ENCODE measurements around the gene EEF1A2. TPM values are rescaled to one million over a fixed set of nuclear protein-coding genes. Genes with fewer than 3 reads are reported as not detected.
A peak's percentile ranks its signal among the peaks of the same experiment; 100 is the strongest.

The EEF1A2 gene
- total RNA-seq, 1 donor from 2014 or later = 0.54 TPM

- no peaks in the 10 kb centered on the region for H3K4me1 ChIP-seq
- no peaks in the 10 kb centered on the region for H3F3A ChIP-seq (ENCODE audit: low read depth)
- no peaks in the 10 kb centered on the region for H3K36me3 ChIP-seq
- no peak overlapping the region for H3K4me3 ChIP-seq
- Mint-ChIP-seq H3K4me1 (peaks cover 5% of the 10 kb centered on the region), H3K27ac (peak overlapping the region; percentile 65), H3K4me3 (no peak overlapping the region), H3K36me3 (peaks cover 17% of the 10 kb centered on the region), H3K9me3 (peaks cover 12% of the 10 kb centered on the region), H3K27me3 (ENCODE audit: insufficient read depth, low read depth) (peaks cover 7% of the 10 kb centered on the region)
- no peak overlapping the region for H3K27ac ChIP-seq
- no peak overlapping the region for H2AFZ ChIP-seq (replicated peaks)
- no peak overlapping the region for H3K4me2 ChIP-seq
- H4K20me1 ChIP-seq (ENCODE audit: low read depth) = peaks cover 14% of the 10 kb centered on the region
- H3K79me2 ChIP-seq (ENCODE audit: low read depth) = peaks cover 4% of the 10 kb centered on the region
- DNase-seq (ENCODE audit: low spot score) = no peak
- no peaks in the 10 kb centered on the region for H3K9me3 ChIP-seq (ENCODE audit: low read depth)
- H3K27me3 ChIP-seq = no peaks in the 10 kb centered on the region
- no peak overlapping the region for H3K9ac ChIP-seq
- TF ChIP-seq CTCF (IDR thresholded peaks at IDR 0.05) = no peak
- TF ChIP-seq EZH2 (IDR thresholded peaks at IDR 0.05) = no peak
- TF ChIP-seq EZH2phosphoT487 (IDR thresholded peaks at IDR 0.05) = no peak
Measured at GRCh38 chr20:63441136-63442099, 57.5 kb downstream of the EEF1A2 start.

- no peaks in the 10 kb centered on the region for H3K4me1 ChIP-seq
- H2AFZ ChIP-seq (replicated peaks) = no peak overlapping the region
- peaks cover 12% of the 10 kb centered on the region for H3K9me3 Mint-ChIP-seq
- no peak overlapping the region for H3K27ac ChIP-seq
- no peak overlapping the region for H3K27ac Mint-ChIP-seq
- no peak overlapping the region for H3K4me2 ChIP-seq
- H3K36me3 Mint-ChIP-seq = peaks cover 17% of the 10 kb centered on the region
- no peaks in the 10 kb centered on the region for H3K36me3 ChIP-seq
- H3K79me2 ChIP-seq (ENCODE audit: low read depth) = no peaks in the 10 kb centered on the region
- H3K27me3 ChIP-seq = no peaks in the 10 kb centered on the region
- H4K20me1 ChIP-seq (ENCODE audit: low read depth) = peaks cover 9% of the 10 kb centered on the region
- TF ChIP-seq EZH2 (IDR thresholded peaks at IDR 0.05) = no peak
- H3K4me3 Mint-ChIP-seq = no peak overlapping the region
- no peak overlapping the region for H3K9ac ChIP-seq
- DNase-seq (ENCODE audit: low spot score) = no peak
- peaks cover 9% of the 10 kb centered on the region for H3K4me1 Mint-ChIP-seq
- peaks cover 6% of the 10 kb centered on the region for H3F3A ChIP-seq (ENCODE audit: low read depth)
- peaks cover 7% of the 10 kb centered on the region for H3K27me3 Mint-ChIP-seq (ENCODE audit: insufficient read depth, low read depth)
- no peaks in the 10 kb centered on the region for H3K9me3 ChIP-seq (ENCODE audit: low read depth)
- no peak overlapping the region for H3K4me3 ChIP-seq
Measured at GRCh38 chr20:63440366-63440955, 58.4 kb downstream of the EEF1A2 start.

GRCh38 chr20:63439866-63440265, 59.0 kb downstream of the EEF1A2 start:
- TF ChIP-seq EZH2phosphoT487 (IDR thresholded peaks at IDR 0.05) = no peak
- no peak for DNase-seq (ENCODE audit: low spot score)
- Mint-ChIP-seq H3K4me3 (no peak overlapping the region), H3K27ac (no peak overlapping the region), H3K36me3 (peaks cover 15% of the 10 kb centered on the region), H3K4me1 (peaks cover 12% of the 10 kb centered on the region), H3K27me3 (ENCODE audit: insufficient read depth, low read depth) (peaks cover 7% of the 10 kb centered on the region), H3K9me3 (peaks cover 12% of the 10 kb centered on the region)
- no peak overlapping the region for H2AFZ ChIP-seq (replicated peaks)
- peaks cover 9% of the 10 kb centered on the region for H4K20me1 ChIP-seq (ENCODE audit: low read depth)
- no peaks in the 10 kb centered on the region for H3K36me3 ChIP-seq
- H3K79me2 ChIP-seq (ENCODE audit: low read depth) = no peaks in the 10 kb centered on the region
- no peak overlapping the region for H3K4me2 ChIP-seq
- H3K9me3 ChIP-seq (ENCODE audit: low read depth) = no peaks in the 10 kb centered on the region
- no peaks in the 10 kb centered on the region for H3K4me1 ChIP-seq
- H3K9ac ChIP-seq = no peak overlapping the region
- H3K4me3 ChIP-seq = no peak overlapping the region
- no peak overlapping the region for H3K27ac ChIP-seq
- H3K27me3 ChIP-seq = no peaks in the 10 kb centered on the region
- peaks cover 8% of the 10 kb centered on the region for H3F3A ChIP-seq (ENCODE audit: low read depth)

- Histone ChIP-seq H3K27me3 (no peaks in the 10 kb centered on the region), H4K20me1 (ENCODE audit: low read depth) (peaks cover 9% of the 10 kb centered on the region), H3K4me1 (no peaks in the 10 kb centered on the region), H3K4me2 (no peak overlapping the region), H3K27ac (no peak overlapping the region), H3K4me3 (no peak overlapping the region), H2AFZ (replicated peaks) (no peak overlapping the region), H3F3A (ENCODE audit: low read depth) (peaks cover 14% of the 10 kb centered on the region), H3K9ac (no peak overlapping the region), H3K9me3 (ENCODE audit: low read depth) (no peaks in the 10 kb centered on the region), H3K36me3 (no peaks in the 10 kb centered on the region), H3K79me2 (ENCODE audit: low read depth) (no peaks in the 10 kb centered on the region)
- TF ChIP-seq EZH2phosphoT487 (IDR thresholded peaks at IDR 0.05) (no peak), CTCF (IDR thresholded peaks at IDR 0.05) (no peak), EZH2 (IDR thresholded peaks at IDR 0.05) (no peak)
- DNase-seq (ENCODE audit: low spot score) = no peak
- peaks cover 23% of the 10 kb centered on the region for H3K4me1 Mint-ChIP-seq
- H3K36me3 Mint-ChIP-seq = peaks cover 13% of the 10 kb centered on the region
- peaks cover 9% of the 10 kb centered on the region for H3K9me3 Mint-ChIP-seq
- no peak overlapping the region for H3K27ac Mint-ChIP-seq
- H3K27me3 Mint-ChIP-seq (ENCODE audit: insufficient read depth, low read depth) = peaks cover 5% of the 10 kb centered on the region
- H3K4me3 Mint-ChIP-seq = no peak overlapping the region
Measured at GRCh38 chr20:63438121-63438520, 60.8 kb downstream of the EEF1A2 start.

Other genes with a start within 250 kb of the EEF1A2 start
- 9.7 and 28.4 TPM in 2 replicates for gene NKAIN4, start 244.6 kb downstream of the EEF1A2 start, total RNA-seq (ENCODE audit: low replicate concordance)
- gene ARFGAP1, start 226.3 kb downstream of the EEF1A2 start, total RNA-seq (ENCODE audit: low replicate concordance) = 43.7 and 103 TPM in 2 replicates
- gene COL20A1, start 205.9 kb downstream of the EEF1A2 start, total RNA-seq (ENCODE audit: low replicate concordance) = 0.28 and 0.37 TPM in 2 replicates
- gene CHRNA4, start 137.7 kb downstream of the EEF1A2 start, total RNA-seq (ENCODE audit: low replicate concordance) = 0.68 TPM in 1 of 2 replicates, not detected in the other
- 39.5 and 106 TPM in 2 replicates for gene KCNQ2, start 26.4 kb downstream of the EEF1A2 start, total RNA-seq (ENCODE audit: low replicate concordance)
- gene PPDPF, start 21.7 kb upstream of the EEF1A2 start, total RNA-seq (ENCODE audit: low replicate concordance) = 4.1 and 82.2 TPM in 2 replicates
- gene PTK6, start 38.3 kb upstream of the EEF1A2 start, total RNA-seq (ENCODE audit: low replicate concordance) = not detected in 2 replicates
- not detected in 2 replicates for gene SRMS, start 48.7 kb upstream of the EEF1A2 start, total RNA-seq (ENCODE audit: low replicate concordance)
- 0.39 and 9.0 TPM in 2 replicates for gene FNDC11, start 55.1 kb upstream of the EEF1A2 start, total RNA-seq (ENCODE audit: low replicate concordance)
- 2.9 and 17.7 TPM in 2 replicates for gene HELZ2, start 75.2 kb upstream of the EEF1A2 start, total RNA-seq (ENCODE audit: low replicate concordance)
- 8.0 and 18.6 TPM in 2 replicates for gene GMEB2, start 128.0 kb upstream of the EEF1A2 start, total RNA-seq (ENCODE audit: low replicate concordance)
- gene STMN3, start 154.3 kb upstream of the EEF1A2 start, total RNA-seq (ENCODE audit: low replicate concordance) = 3.3 and 6.1 TPM in 2 replicates
- gene RTEL1, start 159.2 kb upstream of the EEF1A2 start, total RNA-seq (ENCODE audit: low replicate concordance) = 6.0 and 16.7 TPM in 2 replicates
- gene TNFRSF6B, start 197.6 kb upstream of the EEF1A2 start, total RNA-seq (ENCODE audit: low replicate concordance) = 0.25 TPM in 1 of 2 replicates, not detected in the other
- 18.3 and 32.6 TPM in 2 replicates for gene ARFRP1, start 208.9 kb upstream of the EEF1A2 start, total RNA-seq (ENCODE audit: low replicate concordance)
- 8.2 and 26.8 TPM in 2 replicates for gene ZGPAT, start 209.0 kb upstream of the EEF1A2 start, total RNA-seq (ENCODE audit: low replicate concordance)
- gene LIME1, start 237.6 kb upstream of the EEF1A2 start, total RNA-seq (ENCODE audit: low replicate concordance) = 0.47 and 10.9 TPM in 2 replicates
- gene SLC2A4RG, start 240.7 kb upstream of the EEF1A2 start, total RNA-seq (ENCODE audit: low replicate concordance) = 12.0 and 58.0 TPM in 2 replicates